SK-N-SH (cell line): Measurements from ENCODE around the gene SNX12. TPM values are rescaled to one million over a fixed set of nuclear protein-coding genes. Genes with fewer than 3 reads are reported as not detected.

Experiments used
- EZH2phosphoT487 ChIP-seq: fragments of 200-600 bp; sonication (generic); IDR thresholded peaks from 2 replicates; pipeline ENCODE4 v1.6.1; 2017; ENCODE audit warnings: low read depth, mixed run types, mild to moderate bottlenecking, antibody characterized with exemption, moderate library complexity, borderline replicate concordance
- FOXJ3 ChIP-seq: sonication (generic); formaldehyde crosslinking; IDR thresholded peaks from 2 replicates; pipeline ENCODE4 v1.5.1; 2020; ENCODE audit warnings: mild to moderate bottlenecking, missing genetic modification reagents
- TEAD4 ChIP-seq: IDR thresholded peaks from 2 replicates; pipeline ENCODE4 v1.4.0; 2012; ENCODE audit warnings: mild to moderate bottlenecking, borderline replicate concordance; ENCODE audit not compliant: insufficient read depth
- polyA plus RNA-seq, 3 experiments: library from polyadenylated mRNA; depleted of rRNA; stranded (reverse); fragments of >200 nt; gene quantifications; 2 replicates each; pipeline ENCODE4 v1.2.3, GENCODE V29; 2012
- small RNA-seq, 7 experiments: library from RNA; depleted of rRNA; stranded (forward); fragments of <200 nt; gene quantifications; one replicate each; pipeline ENCODE3, GENCODE V24; 2012

Gene SNX12
- polyA plus RNA-seq, 1 of the 3 experiments (the other 2 are of a cell fraction) = 39.8 TPM

DNA sequence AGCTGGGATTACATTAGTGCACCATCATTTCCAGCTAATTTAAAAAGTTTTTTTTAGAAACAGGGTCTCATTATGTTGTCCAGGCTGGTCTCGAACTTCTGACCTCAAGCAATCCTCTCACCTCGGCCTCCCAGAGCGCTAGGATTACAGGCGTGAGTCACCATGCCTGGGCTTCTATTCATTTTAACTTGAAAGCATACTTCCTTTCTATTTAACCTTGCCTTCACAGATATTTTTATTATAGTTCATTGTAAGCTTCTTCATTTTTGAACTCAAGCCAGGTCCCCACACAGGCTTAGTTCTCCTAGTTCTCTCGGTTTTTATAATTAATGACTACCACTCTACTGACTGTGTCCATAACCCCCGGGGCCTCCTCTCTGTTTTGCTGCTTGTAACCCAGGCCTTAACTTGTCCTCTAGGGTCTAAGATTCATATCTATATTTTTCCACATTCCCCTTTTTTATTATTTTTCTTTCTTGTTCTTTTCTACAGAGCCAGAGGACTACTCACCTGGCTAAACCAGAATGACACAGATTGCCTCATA lies 50.7 kb downstream of the SNX12 start (continued):
- TF ChIP-seq TEAD4 (no peak), FOXJ3 (CRISPR knock-in tag) (no peak), EZH2phosphoT487 (no peak)

Small RNAs within 50 kb of the gene (small RNA-seq; reads per million reads assigned to genes)
- gene CXorf65 (0 to 4.5 (median 0) reads per million in 7 experiments), gene RNU1-56P (0 to 1.0 (median 0) reads per million in 7 experiments)

Other genes starting within 250 kb of the SNX12 start
- not detected in 2 replicates for gene TEX11, start 159.6 kb downstream of the SNX12 start, polyA plus RNA-seq (2012; rRNA removed)
- gene SLC7A3, start 137.2 kb downstream of the SNX12 start, polyA plus RNA-seq (2012; rRNA removed) = not detected in 2 replicates
- 1.9 TPM in 2 replicates for gene FOXO4, start 27.5 kb upstream of the SNX12 start, polyA plus RNA-seq (2012; rRNA removed)
- not detected in 2 replicates for gene CXorf65, start 38.4 kb upstream of the SNX12 start, polyA plus RNA-seq (2012; rRNA removed)
- 0.24 TPM in 1 of 2 replicates, not detected in the other for gene IL2RG, start 43.2 kb upstream of the SNX12 start, polyA plus RNA-seq (2012; rRNA removed)
- 11.3 and 18.5 TPM in 2 replicates for gene MED12, start 50.3 kb upstream of the SNX12 start, polyA plus RNA-seq (2012; rRNA removed)
- 4.4 and 5.3 TPM in 2 replicates for gene NLGN3, start 76.5 kb upstream of the SNX12 start, polyA plus RNA-seq (2012; rRNA removed)
- gene GJB1, start 154.9 kb upstream of the SNX12 start, polyA plus RNA-seq (2012; rRNA removed) = not detected in 2 replicates
- gene ZMYM3, start 185.8 kb upstream of the SNX12 start, polyA plus RNA-seq (2012; rRNA removed) = 30.4 and 31.4 TPM in 2 replicates
- gene NONO, start 215.3 kb upstream of the SNX12 start, polyA plus RNA-seq (2012; rRNA removed) = 210 and 288 TPM in 2 replicates
- gene ITGB1BP2, start 233.4 kb upstream of the SNX12 start, polyA plus RNA-seq (2012; rRNA removed) = 1.5 and 1.7 TPM in 2 replicates